ENCODE data around the gene CYP4A11. TPM values are rescaled to one million over a fixed set of nuclear protein-coding genes. Genes with fewer than 3 reads are reported as not detected.
"Not testable (repeated sequence)": the region's sequence is repeated elsewhere in the genome, so short reads cannot be mapped to it uniquely, and the experiment has no call there.

The CYP4A11 gene
- total and polyA plus RNA-seq, 4 donors = 0.06 to 0.10 TPM; not detected in 2

DNA sequence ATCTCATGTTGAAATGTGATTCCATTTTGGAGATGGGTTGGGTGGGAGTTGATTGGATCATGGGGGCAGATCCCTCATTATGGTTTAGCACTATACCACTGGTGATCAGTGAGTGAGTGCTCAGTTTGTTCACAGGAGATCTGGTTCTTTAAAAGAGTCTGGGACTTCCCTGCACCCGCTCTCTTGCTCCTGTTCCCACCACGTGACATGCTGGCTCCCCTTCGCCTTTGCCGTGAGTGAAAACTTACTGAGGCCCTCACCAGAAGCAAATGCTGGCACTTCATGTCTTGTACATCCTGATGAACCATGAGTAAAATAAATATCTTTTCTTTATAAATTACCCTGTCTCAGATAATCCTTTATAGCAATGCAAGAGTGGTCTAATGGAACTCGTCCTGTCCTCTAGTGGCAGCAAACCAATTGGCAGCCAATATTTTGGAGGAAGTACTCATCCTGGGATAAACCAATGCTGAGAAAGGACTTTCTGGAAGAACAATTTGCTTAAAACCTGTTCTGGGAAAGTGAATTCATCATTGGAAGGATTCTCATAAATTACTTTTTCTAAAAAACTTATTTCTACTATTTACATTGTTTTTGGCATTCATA is 27.8 kb upstream of the CYP4A11 start:
- no peak for DNase-seq
- no peak overlapping the region for H3K27ac ChIP-seq (ENCODE audit: low read depth in 1 of 2, low read length in 1 of 2)
- 68 to 76% methylated on average over 5 of the region's 5 CpGs for WGBS, 2 donors
- TF ChIP-seq, protein P1, sequence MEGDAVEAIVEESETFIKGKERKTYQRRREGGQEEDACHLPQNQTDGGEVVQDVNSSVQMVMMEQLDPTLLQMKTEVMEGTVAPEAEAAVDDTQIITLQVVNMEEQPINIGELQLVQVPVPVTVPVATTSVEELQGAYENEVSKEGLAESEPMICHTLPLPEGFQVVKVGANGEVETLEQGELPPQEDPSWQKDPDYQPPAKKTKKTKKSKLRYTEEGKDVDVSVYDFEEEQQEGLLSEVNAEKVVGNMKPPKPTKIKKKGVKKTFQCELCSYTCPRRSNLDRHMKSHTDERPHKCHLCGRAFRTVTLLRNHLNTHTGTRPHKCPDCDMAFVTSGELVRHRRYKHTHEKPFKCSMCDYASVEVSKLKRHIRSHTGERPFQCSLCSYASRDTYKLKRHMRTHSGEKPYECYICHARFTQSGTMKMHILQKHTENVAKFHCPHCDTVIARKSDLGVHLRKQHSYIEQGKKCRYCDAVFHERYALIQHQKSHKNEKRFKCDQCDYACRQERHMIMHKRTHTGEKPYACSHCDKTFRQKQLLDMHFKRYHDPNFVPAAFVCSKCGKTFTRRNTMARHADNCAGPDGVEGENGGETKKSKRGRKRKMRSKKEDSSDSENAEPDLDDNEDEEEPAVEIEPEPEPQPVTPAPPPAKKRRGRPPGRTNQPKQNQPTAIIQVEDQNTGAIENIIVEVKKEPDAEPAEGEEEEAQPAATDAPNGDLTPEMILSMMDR (IDR thresholded peaks at IDR 0.05; ENCODE audit: control extremely low read depth, extremely low read depth) = no peak
- no peak overlapping the region for H3K9ac ChIP-seq (ENCODE audit: insufficient read depth in 1 of 2, low read length in 2 of 2)
- H3K4me3 ChIP-seq = no peak overlapping the region
- H3K9me3 ChIP-seq (ENCODE audit: control insufficient read depth in 4 of 4, insufficient read depth in 3 of 4, low read length in 3 of 4) = peaks cover 0 to 3% (median 0%) of the 10 kb centered on the region in 4 donors
- no peak for ATAC-seq (ENCODE audit: insufficient read depth, low FRiP score)
- H3K27me3 ChIP-seq (ENCODE audit: control insufficient read depth in 3 of 3, insufficient read depth in 3 of 3, low read length in 2 of 3) = no peaks in the 10 kb centered on the region
- H3K4me1 ChIP-seq (ENCODE audit: control insufficient read depth in 5 of 5, insufficient read depth in 5 of 5, low read length in 5 of 5) = no peaks in the 10 kb centered on the region
- H3K36me3 ChIP-seq (ENCODE audit: control insufficient read depth in 4 of 4, insufficient read depth in 4 of 4, low read length in 4 of 4) = no peaks in the 10 kb centered on the region

DNA sequence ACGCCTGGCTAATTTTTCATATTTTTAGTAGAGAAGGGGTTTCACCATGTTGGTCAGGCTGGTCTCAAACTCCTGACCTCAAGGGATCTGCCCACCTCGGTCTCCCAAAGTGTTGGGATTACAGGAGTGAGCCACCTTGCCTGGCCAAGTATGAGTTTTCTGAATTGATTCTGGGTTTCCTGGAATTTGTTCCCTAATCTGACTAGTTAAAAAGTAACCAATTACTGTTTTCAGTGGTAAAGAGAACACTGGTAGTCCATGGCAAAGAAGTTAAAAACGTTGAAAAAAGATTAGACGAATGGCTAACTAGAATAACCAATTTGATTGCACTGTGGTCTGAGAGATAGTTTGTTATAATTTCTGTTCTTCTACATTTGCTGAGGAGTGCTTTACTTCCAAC is 21.0 kb upstream of the CYP4A11 start:
- H3K36me3 ChIP-seq (ENCODE audit: control insufficient read depth in 4 of 4, insufficient read depth in 4 of 4, low read length in 4 of 4); H3K4me3 ChIP-seq; H3K27me3 ChIP-seq (ENCODE audit: control insufficient read depth in 3 of 3, insufficient read depth in 3 of 3, low read length in 2 of 3); H3K9ac ChIP-seq (ENCODE audit: insufficient read depth in 1 of 2, low read length in 2 of 2); ATAC-seq (ENCODE audit: insufficient read depth, low FRiP score); DNase-seq; H3K4me1 ChIP-seq (ENCODE audit: control insufficient read depth in 5 of 5, insufficient read depth in 5 of 5, low read length in 5 of 5); H3K27ac ChIP-seq (ENCODE audit: low read depth in 1 of 2, low read length in 1 of 2); H3K9me3 ChIP-seq (ENCODE audit: control insufficient read depth in 4 of 4, insufficient read depth in 3 of 4, low read length in 3 of 4): not testable (repeated sequence)
- WGBS, 2 donors = 66 to 77% methylated on average over 4 of the region's 4 CpGs

GRCh38 chr1:46961066-46961758 is 19.9 kb upstream of the CYP4A11 start:
- Histone ChIP-seq H3K27me3 (ENCODE audit: control insufficient read depth in 3 of 3, insufficient read depth in 3 of 3, low read length in 2 of 3) (no peaks in the 10 kb centered on the region), H3K36me3 (ENCODE audit: control insufficient read depth in 4 of 4, insufficient read depth in 4 of 4, low read length in 4 of 4) (no peaks in the 10 kb centered on the region), H3K27ac (ENCODE audit: low read depth in 1 of 2, low read length in 1 of 2) (no peak overlapping the region), H3K4me1 (ENCODE audit: control insufficient read depth in 5 of 5, insufficient read depth in 5 of 5, low read length in 5 of 5) (no peaks in the 10 kb centered on the region), H3K4me3 (no peak overlapping the region), H3K9ac (ENCODE audit: insufficient read depth in 1 of 2, low read length in 2 of 2) (no peak overlapping the region), H3K9me3 (ENCODE audit: control insufficient read depth in 4 of 4, insufficient read depth in 3 of 4, low read length in 3 of 4) (peaks cover 0 to 2% (median 0%) of the 10 kb centered on the region in 4 donors)
- no peak for ATAC-seq (ENCODE audit: insufficient read depth, low FRiP score)
- 82 to 83% methylated on average over 2 of the region's 2 CpGs for WGBS, 2 donors
- TF ChIP-seq, protein P1 (IDR thresholded peaks at IDR 0.05; ENCODE audit: control extremely low read depth, extremely low read depth) = no peak
- no peak for DNase-seq

GRCh38 chr1:46960250-46960649 is 19.0 kb upstream of the CYP4A11 start:
- no peaks in the 10 kb centered on the region for H3K36me3 ChIP-seq (ENCODE audit: control insufficient read depth in 4 of 4, insufficient read depth in 4 of 4, low read length in 4 of 4)
- H3K9ac ChIP-seq (ENCODE audit: insufficient read depth in 1 of 2, low read length in 2 of 2) = no peak overlapping the region
- DNase-seq (no peak), ATAC-seq (ENCODE audit: insufficient read depth, low FRiP score) (no peak)
- H3K27me3 ChIP-seq (ENCODE audit: control insufficient read depth in 3 of 3, insufficient read depth in 3 of 3, low read length in 2 of 3) = no peaks in the 10 kb centered on the region
- H3K4me1 ChIP-seq (ENCODE audit: control insufficient read depth in 5 of 5, insufficient read depth in 5 of 5, low read length in 5 of 5) = no peaks in the 10 kb centered on the region
- 39 to 67% methylated on average over 1 of the region's 1 CpG for WGBS, 2 donors
- peaks cover 0 to 3% (median 1%) of the 10 kb centered on the region in 4 donors for H3K9me3 ChIP-seq (ENCODE audit: control insufficient read depth in 4 of 4, insufficient read depth in 3 of 4, low read length in 3 of 4)
- no peak overlapping the region for H3K4me3 ChIP-seq
- no peak overlapping the region for H3K27ac ChIP-seq (ENCODE audit: low read depth in 1 of 2, low read length in 1 of 2)
- TF ChIP-seq, protein P1 (IDR thresholded peaks at IDR 0.05; ENCODE audit: control extremely low read depth, extremely low read depth) = no peak

DNA sequence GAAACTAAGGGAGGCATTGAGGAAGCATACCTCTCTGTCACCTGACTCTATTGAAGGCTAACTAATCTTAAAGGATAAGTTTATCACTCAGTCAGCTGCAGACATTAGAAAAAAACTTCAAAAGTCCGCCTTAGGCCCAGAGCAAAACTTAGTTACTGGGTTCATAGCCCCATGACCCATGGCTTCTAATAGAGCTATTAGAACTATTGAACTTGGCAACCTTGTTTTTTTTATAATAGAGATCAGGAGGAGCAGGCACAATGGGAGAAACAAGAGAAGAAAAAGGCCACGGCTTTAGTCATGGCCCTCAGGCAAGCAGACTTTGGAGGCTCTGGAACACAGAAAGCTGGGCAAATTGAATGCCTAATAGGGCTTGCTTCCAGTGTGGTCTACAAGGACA is 13.8 kb upstream of the CYP4A11 start:
- not testable (repeated sequence) for H3K27ac ChIP-seq (ENCODE audit: low read depth in 1 of 2, low read length in 1 of 2); DNase-seq; H3K36me3 ChIP-seq (ENCODE audit: control insufficient read depth in 4 of 4, insufficient read depth in 4 of 4, low read length in 4 of 4); H3K4me1 ChIP-seq (ENCODE audit: control insufficient read depth in 5 of 5, insufficient read depth in 5 of 5, low read length in 5 of 5); H3K27me3 ChIP-seq (ENCODE audit: control insufficient read depth in 3 of 3, insufficient read depth in 3 of 3, low read length in 2 of 3); H3K9ac ChIP-seq (ENCODE audit: insufficient read depth in 1 of 2, low read length in 2 of 2); H3K4me3 ChIP-seq; ATAC-seq (ENCODE audit: insufficient read depth, low FRiP score); H3K9me3 ChIP-seq (ENCODE audit: control insufficient read depth in 4 of 4, insufficient read depth in 3 of 4, low read length in 3 of 4)
- 85 to 89% methylated on average over 2 of the region's 2 CpGs for WGBS, 2 donors

DNA sequence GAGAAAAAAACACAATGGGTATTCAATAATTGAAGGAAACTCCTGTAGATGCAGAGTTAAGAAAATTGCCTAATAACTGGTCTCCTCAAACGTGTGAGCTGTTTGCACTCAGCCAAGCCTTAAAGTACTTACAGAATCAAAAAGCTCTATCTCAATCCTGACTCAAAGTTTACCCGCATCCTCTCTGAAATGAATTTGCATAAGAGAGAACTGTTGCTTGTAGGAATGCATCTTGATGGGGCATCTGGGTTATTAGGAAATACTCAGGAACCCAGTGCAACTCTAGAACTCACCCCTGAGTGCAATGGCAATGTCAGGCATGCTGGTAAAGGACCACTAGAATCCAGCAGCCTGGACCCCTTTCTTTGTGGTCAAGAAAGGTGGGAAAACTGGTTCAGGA is 12.6 kb upstream of the CYP4A11 start:
- not testable (repeated sequence) for H3K4me3 ChIP-seq; H3K36me3 ChIP-seq (ENCODE audit: control insufficient read depth in 4 of 4, insufficient read depth in 4 of 4, low read length in 4 of 4); H3K9ac ChIP-seq (ENCODE audit: insufficient read depth in 1 of 2, low read length in 2 of 2); H3K9me3 ChIP-seq (ENCODE audit: control insufficient read depth in 4 of 4, insufficient read depth in 3 of 4, low read length in 3 of 4); H3K27ac ChIP-seq (ENCODE audit: low read depth in 1 of 2, low read length in 1 of 2); H3K4me1 ChIP-seq (ENCODE audit: control insufficient read depth in 5 of 5, insufficient read depth in 5 of 5, low read length in 5 of 5); DNase-seq; ATAC-seq (ENCODE audit: insufficient read depth, low FRiP score); H3K27me3 ChIP-seq (ENCODE audit: control insufficient read depth in 3 of 3, insufficient read depth in 3 of 3, low read length in 2 of 3)
- 32 to 39% methylated on average over 2 of the region's 2 CpGs for WGBS, 2 donors
